Kidney epithelial cell (primary cell): Measurements from ENCODE around the gene REEP1. TPM values are rescaled to one million over a fixed set of nuclear protein-coding genes. Genes with fewer than 3 reads are reported as not detected.

Source experiments
- DNase-seq: peaks from one replicate; pipeline ENCODE4 v3.0.0-alpha.2; 2010; ENCODE audit warnings: low read depth
- H3K27me3 ChIP-seq: 2 replicates; pipeline ENCODE4 v1.6.0; 2011; ENCODE audit warnings: low read length; ENCODE audit not compliant: control insufficient read depth, insufficient read depth
- H3K36me3 ChIP-seq: 2 replicates; pipeline ENCODE4 v1.5.1; 2011; ENCODE audit warnings: low read length; ENCODE audit not compliant: control insufficient read depth, insufficient read depth
- H3K4me3 ChIP-seq: 2 replicates; pipeline ENCODE4 v1.5.1; 2011; ENCODE audit warnings: low read depth, mild to moderate bottlenecking, control low read depth, low read length
- CTCF ChIP-seq: IDR thresholded peaks from 2 replicates; pipeline ENCODE4 v1.5.1; 2011; ENCODE audit warnings: mild to moderate bottlenecking, moderate library complexity, low read length, control low read depth, inconsistent platforms; ENCODE audit not compliant: insufficient read depth, poor library complexity, severe bottlenecking
- total RNA-seq: library from RNA; depleted of rRNA; stranded (reverse); fragments of >200 nt; gene quantifications from 2 replicates; pipeline ENCODE4 v1.2.3, GENCODE V29; 2015

REEP1 gene
- total RNA-seq, 1 donor from 2014 or later: 1.3 TPM

- TF ChIP-seq CTCF: no peak
- no peak for DNase-seq
- Histone ChIP-seq H3K36me3 (no peaks in the 10 kb centered on the region), H3K4me3 (no peak overlapping the region), H3K27me3 (no peaks in the 10 kb centered on the region)
These were observed 57.2 kb downstream of the REEP1 start for GRCh38 chr2:86280191-86280667.

- Histone ChIP-seq H3K27me3 (no peaks in the 10 kb centered on the region), H3K4me3 (no peak overlapping the region), H3K36me3 (no peaks in the 10 kb centered on the region)
- TF ChIP-seq CTCF: no peak
- no peak for DNase-seq
These were observed 61.5 kb downstream of the REEP1 start for GRCh38 chr2:86275962-86276361.

GRCh38 chr2:86275384-86275799, 62.0 kb downstream of the REEP1 start:
- H3K27me3 ChIP-seq: no peaks in the 10 kb centered on the region
- no peaks in the 10 kb centered on the region for H3K36me3 ChIP-seq

GRCh38 chr2:86274918-86275275, 62.5 kb downstream of the REEP1 start:
- no peak for DNase-seq
- TF ChIP-seq CTCF: no peak
- no peaks in the 10 kb centered on the region for H3K36me3 ChIP-seq
- no peak overlapping the region for H3K4me3 ChIP-seq
- H3K27me3 ChIP-seq: no peaks in the 10 kb centered on the region

More at GRCh38 chr2:86275384-86275799, 62.0 kb downstream of the REEP1 start:
- H3K4me3 ChIP-seq: no peak overlapping the region
- DNase-seq: no peak
- no peak for TF ChIP-seq CTCF

- no peaks in the 10 kb centered on the region for H3K36me3 ChIP-seq
- H3K4me3 ChIP-seq: no peak overlapping the region
- peak; percentile 61 for DNase-seq
- H3K27me3 ChIP-seq: no peaks in the 10 kb centered on the region
- TF ChIP-seq CTCF: no peak
These were observed 63.0 kb downstream of the REEP1 start for GRCh38 chr2:86274265-86274917.

GRCh38 chr2:86272111-86272510, 65.3 kb downstream of the REEP1 start:
- Histone ChIP-seq H3K27me3 (no peaks in the 10 kb centered on the region), H3K4me3 (no peak overlapping the region), H3K36me3 (no peaks in the 10 kb centered on the region)
- no peak for TF ChIP-seq CTCF
- no peak for DNase-seq
